HEK293T (cell line): Measurements from ENCODE around the gene PTDSS2.
"Not testable (repeated sequence)": the region's sequence is repeated elsewhere in the genome, so short reads cannot be mapped to it uniquely, and the experiment has no call there.

Source experiments
- CTCF ChIA-PET: fragments of 350-600 bp; formaldehyde crosslinking; extraction: SDS; loops from one replicate; lab custom pipeline; 2021; ENCODE audit warnings: antibody characterized with exemption, inconsistent platforms; lab: Yijun Ruan, JAX
- POLR2A ChIA-PET: fragments of 350-600 bp; formaldehyde crosslinking; extraction: SDS; loops from one replicate; lab custom pipeline; 2020; ENCODE audit warnings: antibody characterized with exemption, inconsistent platforms; lab: Yijun Ruan, JAX
- DNase-seq: peaks from one replicate; pipeline ENCODE4 v3.0.0; 2012; ENCODE audit warnings: mixed read lengths; ENCODE audit errors: extremely low spot score
- ARNT ChIP-seq: fragments of 450-650 bp; IDR thresholded peaks from 2 replicates; pipeline ENCODE4 v1.6.1; 2017; ENCODE audit warnings: mild to moderate bottlenecking
- BHLHE40 ChIP-seq: fragments of 450-650 bp; IDR thresholded peaks from 2 replicates; pipeline ENCODE4 v1.6.1; 2016; ENCODE audit warnings: mild to moderate bottlenecking, moderate library complexity, borderline replicate concordance
- CTBP1 ChIP-seq: fragments of 450-650 bp; IDR thresholded peaks from 2 replicates; pipeline ENCODE4 v1.6.1; 2016; ENCODE audit warnings: borderline replicate concordance
- ELF4 ChIP-seq: fragments of 450-650 bp; IDR thresholded peaks from 2 replicates; pipeline ENCODE4 v1.6.1; 2017; ENCODE audit warnings: antibody characterized with exemption
- FOXA1 ChIP-seq: fragments of 450-650 bp; IDR thresholded peaks from 2 replicates; pipeline ENCODE4 v1.6.1; 2016; ENCODE audit warnings: mild to moderate bottlenecking
- FOXK2 ChIP-seq: fragments of 450-650 bp; IDR thresholded peaks from 2 replicates; pipeline ENCODE4 v1.6.1; 2016; ENCODE audit warnings: mild to moderate bottlenecking
- FOXM1 ChIP-seq: fragments of 450-650 bp; IDR thresholded peaks from 2 replicates; pipeline ENCODE4 v1.6.1; 2017; ENCODE audit warnings: mild to moderate bottlenecking, borderline replicate concordance
- HDGF ChIP-seq: fragments of 450-650 bp; IDR thresholded peaks from 2 replicates; pipeline ENCODE4 v1.6.1; 2017; ENCODE audit warnings: antibody characterized with exemption, borderline replicate concordance
- L3MBTL2 ChIP-seq: fragments of 450-650 bp; conservative IDR thresholded peaks from 2 replicates; pipeline ENCODE4 v1.6.1; 2016; ENCODE audit warnings: mild to moderate bottlenecking
- LEF1 ChIP-seq: fragments of 450-650 bp; IDR thresholded peaks from 2 replicates; pipeline ENCODE4 v1.6.1; 2017; ENCODE audit warnings: mild to moderate bottlenecking, borderline replicate concordance
- NFRKB ChIP-seq: fragments of 450-650 bp; IDR thresholded peaks from 2 replicates; pipeline ENCODE4 v1.6.1; 2016; ENCODE audit warnings: mild to moderate bottlenecking, moderate library complexity
- SP1 ChIP-seq: fragments of 450-650 bp; IDR thresholded peaks from 2 replicates; pipeline ENCODE4 v1.6.1; 2017
- SUZ12 ChIP-seq: fragments of 450-650 bp; IDR thresholded peaks from 2 replicates; pipeline ENCODE4 v1.6.1; 2016; ENCODE audit warnings: mild to moderate bottlenecking
- TARDBP ChIP-seq: fragments of 450-650 bp; IDR thresholded peaks from 2 replicates; pipeline ENCODE4 v1.6.1; 2016
- ZNF384 ChIP-seq: fragments of 450-650 bp; IDR thresholded peaks from 2 replicates; pipeline ENCODE4 v1.6.1; 2016
- TF ChIP-seq, protein P1 (sequence below): fragments of 450-650 bp; IDR thresholded peaks from 2 replicates; pipeline ENCODE4 v1.6.1; 2016

The PTDSS2 gene

GRCh38 chr11:406796-407650 is 43.1 kb upstream of the PTDSS2 start:
- CTCF ChIA-PET, result interaction anchor here (0.8 to 1.3 kb wide), 2 partner anchors 41 to 44 kb away, joined by 3 to 4 read pairs; no protein-coding TSS in a partner anchor
- peak; percentile 98 for DNase-seq
- POLR2A ChIA-PET, result interaction anchor here (0.8 to 2.1 kb wide), 2 partner anchors 42 to 200 kb away, joined by 3 to 17 read pairs; partner anchors contain the start of genes BET1L, PTDSS2 and RIC8A
- TF ChIP-seq SUZ12 (no peak), ARNT (no peak), L3MBTL2 (peak; percentile 52)

GRCh38 chr11:407651-408123 is 42.4 kb upstream of the PTDSS2 start:
- TF ChIP-seq FOXK2, result no peak
- no peak for TF ChIP-seq HDGF
- no peak for TF ChIP-seq SP1
- TF ChIP-seq TARDBP, result no peak
- no peak for TF ChIP-seq ARNT
- no peak for TF ChIP-seq NFRKB
- no peak for TF ChIP-seq LEF1
- TF ChIP-seq ELF4, result no peak
- TF ChIP-seq SUZ12, result no peak
- TF ChIP-seq ZNF384, result no peak
- TF ChIP-seq, protein P1, sequence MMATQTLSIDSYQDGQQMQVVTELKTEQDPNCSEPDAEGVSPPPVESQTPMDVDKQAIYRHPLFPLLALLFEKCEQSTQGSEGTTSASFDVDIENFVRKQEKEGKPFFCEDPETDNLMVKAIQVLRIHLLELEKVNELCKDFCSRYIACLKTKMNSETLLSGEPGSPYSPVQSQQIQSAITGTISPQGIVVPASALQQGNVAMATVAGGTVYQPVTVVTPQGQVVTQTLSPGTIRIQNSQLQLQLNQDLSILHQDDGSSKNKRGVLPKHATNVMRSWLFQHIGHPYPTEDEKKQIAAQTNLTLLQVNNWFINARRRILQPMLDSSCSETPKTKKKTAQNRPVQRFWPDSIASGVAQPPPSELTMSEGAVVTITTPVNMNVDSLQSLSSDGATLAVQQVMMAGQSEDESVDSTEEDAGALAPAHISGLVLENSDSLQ, result no peak
- no peak for TF ChIP-seq FOXA1
- no peak for DNase-seq
- ChIA-PET CTCF (interaction anchor here (0.8 to 1.3 kb wide), 2 partner anchors 40 to 45 kb away, joined by 3 to 4 read pairs; no protein-coding TSS in a partner anchor), POLR2A (interaction anchor here (0.8 to 2.1 kb wide), 2 partner anchors 41 to 200 kb away, joined by 3 to 17 read pairs; partner anchors contain the start of genes BET1L, PTDSS2 and RIC8A)

GRCh38 chr11:408154-409007 is 41.7 kb upstream of the PTDSS2 start:
- TF ChIP-seq ELF4 (no peak), NFRKB (no peak), L3MBTL2 (no peak), FOXA1 (no peak), CTBP1 (no peak), SUZ12 (no peak)
- no peak for DNase-seq
- ChIA-PET POLR2A (no interaction called here), CTCF (no interaction called here)

- TF ChIP-seq L3MBTL2 (no peak), NFRKB (no peak), ARNT (no peak), FOXA1 (no peak), TARDBP (no peak), HDGF (no peak), ZNF384 (no peak), FOXM1 (no peak), LEF1 (no peak), SP1 (no peak)
- DNase-seq, result no peak
- ChIA-PET POLR2A (no interaction called here), CTCF (no interaction called here)
Observed at GRCh38 chr11:409008-409599, 41.0 kb upstream of the PTDSS2 start.

DNA sequence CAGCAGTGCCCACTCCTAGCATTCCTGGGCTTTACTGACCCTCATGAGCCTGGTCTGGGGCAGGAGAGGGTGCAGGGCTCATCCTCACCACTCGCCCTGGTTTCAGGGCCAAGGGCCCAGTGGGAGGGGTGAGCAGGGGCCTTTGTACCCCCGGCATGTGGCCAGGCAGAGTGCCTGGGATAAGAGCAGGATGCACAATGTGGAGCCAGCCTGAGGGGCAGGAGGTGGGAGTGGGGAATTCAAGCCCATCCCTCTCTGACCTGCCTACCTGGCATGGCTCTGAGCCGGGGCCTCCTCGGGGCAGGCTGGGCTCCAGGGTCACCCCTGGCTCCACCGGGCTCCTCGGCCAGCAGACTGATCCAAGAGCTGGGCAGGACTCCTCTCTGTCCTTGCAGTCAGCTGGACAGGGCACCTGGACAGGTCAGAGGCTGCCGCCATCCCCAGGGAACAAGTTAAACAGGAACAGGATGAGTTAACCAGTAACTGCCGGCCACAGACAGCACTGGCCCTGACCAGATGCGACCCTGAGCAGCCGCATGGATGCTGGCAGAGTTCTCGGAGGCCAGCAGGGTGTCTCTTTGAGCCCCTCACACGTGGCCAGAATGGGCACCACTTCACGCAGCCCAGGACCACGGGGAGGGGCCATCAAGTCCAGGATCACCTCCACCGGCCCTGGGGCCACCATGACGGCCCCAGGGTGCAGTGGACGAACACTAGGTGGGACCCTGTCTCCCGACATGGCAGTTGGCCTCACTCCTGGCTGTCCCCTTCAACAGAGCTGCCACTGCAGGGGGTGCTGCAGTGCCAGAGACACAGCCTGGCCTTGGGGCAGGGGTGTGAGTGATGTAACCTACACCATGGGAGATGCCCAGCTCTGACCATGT is 40.2 kb upstream of the PTDSS2 start:
- ChIA-PET CTCF (interaction anchor here (0.6 kb wide), 1 partner anchor 16 kb away, joined by 5 read pairs; no protein-coding TSS in a partner anchor), POLR2A (no interaction called here)
- no peak for TF ChIP-seq BHLHE40
- TF ChIP-seq, protein P1, result no peak
- DNase-seq, result no peak

DNA sequence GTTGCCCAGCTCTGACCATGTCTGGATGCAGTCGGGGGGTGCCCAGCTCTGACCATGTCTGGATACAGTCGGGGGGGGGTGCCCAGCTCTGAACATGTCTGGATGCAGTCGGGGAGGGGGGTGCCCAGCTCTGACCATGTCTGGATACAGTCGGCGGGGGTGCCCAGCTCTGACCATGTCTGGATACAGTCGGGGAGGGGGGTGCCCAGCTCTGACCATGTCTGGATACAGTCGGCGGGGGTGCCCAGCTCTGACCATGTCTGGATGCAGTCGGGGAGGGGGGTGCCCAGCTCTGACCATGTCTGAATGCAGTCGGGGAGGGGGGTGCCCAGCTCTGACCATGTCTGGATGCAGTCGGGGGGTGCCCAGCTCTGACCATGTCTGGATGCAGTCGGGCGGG is 39.4 kb upstream of the PTDSS2 start:
- POLR2A ChIA-PET, result not testable (repeated sequence)
- CTCF ChIA-PET, result interaction anchor here (0.6 kb wide), 1 partner anchor 15 kb away, joined by 5 read pairs; no protein-coding TSS in a partner anchor

DNA sequence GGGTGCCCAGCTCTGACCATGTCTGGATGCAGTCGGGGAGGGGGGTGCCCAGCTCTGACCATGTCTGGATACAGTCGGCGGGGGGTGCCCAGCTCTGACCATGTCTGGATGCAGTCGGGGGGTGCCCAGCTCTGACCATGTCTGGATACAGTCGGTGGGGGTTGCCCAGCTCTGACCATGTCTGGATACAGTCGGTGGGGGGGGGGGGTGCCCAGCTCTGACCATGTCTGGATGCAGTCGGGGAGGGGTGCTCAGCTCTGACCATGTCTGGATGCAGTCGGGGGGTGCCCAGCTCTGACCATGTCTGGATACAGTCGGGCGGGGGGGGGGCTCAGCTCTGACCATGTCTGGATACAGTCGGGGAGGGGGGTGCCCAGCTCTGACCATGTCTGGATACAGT is 38.6 kb upstream of the PTDSS2 start:
- not testable (repeated sequence) for DNase-seq
- ChIA-PET POLR2A (interaction anchor here (1.0 kb wide), 1 partner anchor 53 kb away, joined by 3 read pairs; no protein-coding TSS in a partner anchor), CTCF (interaction anchor here (0.5 kb wide), 1 partner anchor 103 kb away, joined by 3 read pairs; no protein-coding TSS in a partner anchor)

More for the DNA sequence above, 39.4 kb upstream of the PTDSS2 start:
- not testable (repeated sequence) for DNase-seq
